ENCODE results near the gene TLE1.

TLE1 gene

GRCh38 chr9:81687521-81688261 lies 1.7 kb downstream of the TLE1 start:
- H3K9ac ChIP-seq (ENCODE audit: insufficient read length) = no peak overlapping the region
- H3K27ac ChIP-seq = no peak overlapping the region
- no peaks in the 10 kb centered on the region for H3K9me3 ChIP-seq (ENCODE audit: low read depth, low read length)
- H3K36me3 ChIP-seq (ENCODE audit: insufficient read depth, low read length) = no peaks in the 10 kb centered on the region
- no peak for TF ChIP-seq FOXP2 (optimal IDR thresholded peaks at IDR 0.05; ENCODE audit: control extremely low read depth, extremely low read length, insufficient read depth)
- TF ChIP-seq EZH2 (IDR thresholded peaks at IDR 0.05) = no peak
- TF ChIP-seq POLR2AphosphoS5 (IDR thresholded peaks at IDR 0.05; ENCODE audit: borderline replicate concordance, low read depth, low read length) = no peak
- H3K4me3 ChIP-seq = peak overlapping the region; percentile 82
- no peak for DNase-seq (ENCODE audit: low read depth, low spot score)

- Histone ChIP-seq H3K9me3 (ENCODE audit: low read depth, low read length) (no peaks in the 10 kb centered on the region), H3K27ac (no peak overlapping the region), H3K4me3 (peak overlapping the region; percentile 82), H3K9ac (ENCODE audit: insufficient read length) (no peak overlapping the region), H3K36me3 (ENCODE audit: insufficient read depth, low read length) (no peaks in the 10 kb centered on the region)
- no peak for TF ChIP-seq EZH2 (IDR thresholded peaks at IDR 0.05)
- no peak for TF ChIP-seq FOXP2 (optimal IDR thresholded peaks at IDR 0.05; ENCODE audit: control extremely low read depth, extremely low read length, insufficient read depth)
- TF ChIP-seq POLR2AphosphoS5 (IDR thresholded peaks at IDR 0.05; ENCODE audit: borderline replicate concordance, low read depth, low read length) = no peak
- no peak for DNase-seq (ENCODE audit: low read depth, low spot score)
Observed at GRCh38 chr9:81686614-81687520, 2.5 kb downstream of the TLE1 start.

GRCh38 chr9:81685763-81686613 lies 3.4 kb downstream of the TLE1 start:
- no peak for DNase-seq (ENCODE audit: low read depth, low spot score)
- no peaks in the 10 kb centered on the region for H3K36me3 ChIP-seq (ENCODE audit: insufficient read depth, low read length)
- H3K9me3 ChIP-seq (ENCODE audit: low read depth, low read length) = no peaks in the 10 kb centered on the region
- TF ChIP-seq FOXP2 (optimal IDR thresholded peaks at IDR 0.05; ENCODE audit: control extremely low read depth, extremely low read length, insufficient read depth) = no peak
- TF ChIP-seq EZH2 (IDR thresholded peaks at IDR 0.05) = no peak
- no peak for TF ChIP-seq POLR2AphosphoS5 (IDR thresholded peaks at IDR 0.05; ENCODE audit: borderline replicate concordance, low read depth, low read length)
- H3K27ac ChIP-seq = no peak overlapping the region
- H3K4me3 ChIP-seq = no peak overlapping the region
- no peak overlapping the region for H3K9ac ChIP-seq (ENCODE audit: insufficient read length)

DNA sequence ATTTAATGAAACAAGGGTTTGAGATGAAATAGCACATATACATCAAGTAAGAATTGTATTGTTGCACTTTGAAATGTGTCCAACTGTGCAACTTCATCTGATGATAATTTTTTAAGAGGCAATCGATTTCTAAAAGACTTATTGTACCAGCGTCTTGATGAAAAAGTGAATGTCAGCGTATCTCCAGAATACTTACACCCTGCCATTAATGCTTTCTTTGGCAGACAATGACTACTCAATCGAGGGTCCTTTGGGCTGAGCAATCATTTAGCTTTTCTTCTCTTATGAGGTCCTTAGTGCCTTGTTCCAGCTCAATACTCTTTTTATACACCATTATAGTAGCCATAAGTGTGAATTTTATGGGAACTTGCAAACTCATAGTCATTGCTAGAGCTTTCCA lies 4.7 kb downstream of the TLE1 start:
- no peaks in the 10 kb centered on the region for H3K9me3 ChIP-seq (ENCODE audit: low read depth, low read length)
- H3K27ac ChIP-seq = no peak overlapping the region
- no peak overlapping the region for H3K4me3 ChIP-seq
- no peak for DNase-seq (ENCODE audit: low read depth, low spot score)
- no peak overlapping the region for H3K9ac ChIP-seq (ENCODE audit: insufficient read length)
- TF ChIP-seq FOXP2 (optimal IDR thresholded peaks at IDR 0.05; ENCODE audit: control extremely low read depth, extremely low read length, insufficient read depth) (no peak), POLR2AphosphoS5 (IDR thresholded peaks at IDR 0.05; ENCODE audit: borderline replicate concordance, low read depth, low read length) (no peak), EZH2 (IDR thresholded peaks at IDR 0.05) (no peak)
- H3K36me3 ChIP-seq (ENCODE audit: insufficient read depth, low read length) = no peaks in the 10 kb centered on the region

DNA sequence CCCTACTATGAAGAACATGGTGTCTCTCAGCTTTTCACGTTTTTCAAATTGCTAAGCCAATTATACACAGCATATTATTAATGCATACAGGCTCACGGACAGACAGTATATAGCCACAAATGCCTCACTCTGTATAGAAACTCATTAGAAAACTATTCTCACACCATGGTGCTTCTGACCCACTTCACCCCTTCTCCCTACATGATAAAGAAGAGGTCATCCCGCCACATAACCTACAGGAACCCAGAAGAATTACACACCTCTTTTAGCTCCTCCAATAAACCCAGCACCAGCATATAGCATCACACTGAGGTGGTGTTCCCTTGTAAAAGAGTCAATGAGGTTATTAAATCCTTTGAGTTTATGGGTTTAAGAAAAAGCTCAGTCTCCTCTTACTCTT lies 5.6 kb downstream of the TLE1 start:
- Histone ChIP-seq H3K4me3 (no peak overlapping the region), H3K9ac (ENCODE audit: insufficient read length) (no peak overlapping the region), H3K27ac (no peak overlapping the region), H3K9me3 (ENCODE audit: low read depth, low read length) (no peaks in the 10 kb centered on the region), H3K36me3 (ENCODE audit: insufficient read depth, low read length) (no peaks in the 10 kb centered on the region)
- DNase-seq (ENCODE audit: low read depth, low spot score) = no peak
- TF ChIP-seq FOXP2 (optimal IDR thresholded peaks at IDR 0.05; ENCODE audit: control extremely low read depth, extremely low read length, insufficient read depth) (no peak), EZH2 (IDR thresholded peaks at IDR 0.05) (no peak), POLR2AphosphoS5 (IDR thresholded peaks at IDR 0.05; ENCODE audit: borderline replicate concordance, low read depth, low read length) (no peak)

- Histone ChIP-seq H3K36me3 (ENCODE audit: insufficient read depth, low read length) (no peaks in the 10 kb centered on the region), H3K9ac (ENCODE audit: insufficient read length) (no peak overlapping the region), H3K4me3 (no peak overlapping the region), H3K9me3 (ENCODE audit: low read depth, low read length) (no peaks in the 10 kb centered on the region), H3K27ac (no peak overlapping the region)
- TF ChIP-seq POLR2AphosphoS5 (IDR thresholded peaks at IDR 0.05; ENCODE audit: borderline replicate concordance, low read depth, low read length) (no peak), FOXP2 (optimal IDR thresholded peaks at IDR 0.05; ENCODE audit: control extremely low read depth, extremely low read length, insufficient read depth) (no peak), EZH2 (IDR thresholded peaks at IDR 0.05) (no peak)
- DNase-seq (ENCODE audit: low read depth, low spot score) = no peak
Observed at GRCh38 chr9:81683238-81683637, 6.1 kb downstream of the TLE1 start.

- H3K9me3 ChIP-seq (ENCODE audit: low read depth, low read length) = no peaks in the 10 kb centered on the region
- TF ChIP-seq FOXP2 (optimal IDR thresholded peaks at IDR 0.05; ENCODE audit: control extremely low read depth, extremely low read length, insufficient read depth) = no peak
- TF ChIP-seq EZH2 (IDR thresholded peaks at IDR 0.05) = no peak
- no peak for TF ChIP-seq POLR2AphosphoS5 (IDR thresholded peaks at IDR 0.05; ENCODE audit: borderline replicate concordance, low read depth, low read length)
- H3K36me3 ChIP-seq (ENCODE audit: insufficient read depth, low read length) = no peaks in the 10 kb centered on the region
- no peak overlapping the region for H3K27ac ChIP-seq
- DNase-seq (ENCODE audit: low read depth, low spot score) = no peak
- H3K4me3 ChIP-seq = no peak overlapping the region
- H3K9ac ChIP-seq (ENCODE audit: insufficient read length) = no peak overlapping the region
Observed at GRCh38 chr9:81682797-81683196, 6.5 kb downstream of the TLE1 start.

- H3K9ac ChIP-seq (ENCODE audit: insufficient read length) = no peak overlapping the region
- H3K4me3 ChIP-seq = no peak overlapping the region
- DNase-seq (ENCODE audit: low read depth, low spot score) = no peak
- H3K9me3 ChIP-seq (ENCODE audit: low read depth, low read length) = no peaks in the 10 kb centered on the region
- no peaks in the 10 kb centered on the region for H3K36me3 ChIP-seq (ENCODE audit: insufficient read depth, low read length)
- TF ChIP-seq FOXP2 (optimal IDR thresholded peaks at IDR 0.05; ENCODE audit: control extremely low read depth, extremely low read length, insufficient read depth) = no peak
- no peak for TF ChIP-seq EZH2 (IDR thresholded peaks at IDR 0.05)
- TF ChIP-seq POLR2AphosphoS5 (IDR thresholded peaks at IDR 0.05; ENCODE audit: borderline replicate concordance, low read depth, low read length) = no peak
- H3K27ac ChIP-seq = no peak overlapping the region
Observed at GRCh38 chr9:81682177-81682576, 7.2 kb downstream of the TLE1 start.
